IMR-90 (cell line): ENCODE data around the gene HSPA1L. TPM values are rescaled to one million over a fixed set of nuclear protein-coding genes. Genes with fewer than 3 reads are reported as not detected.

Source experiments
- ATAC-seq: fragments of 200-7000 bp; cut with Tn5 transposase; 2 replicates; pipeline ENCODE4 v1.9.1; 2020; ENCODE audit warnings: low read depth, mild to moderate bottlenecking, moderate library complexity
- BruUV-seq: library from RNA; stranded (reverse); fragments of 400-500 nt; replicated peaks from 2 replicates; lab custom pipeline; 2021; lab: Mats Ljungman, UMichigan
- CTCF ChIA-PET: fragments of 300-600 bp; formaldehyde crosslinking; extraction: SDS; loops from one replicate; lab custom pipeline; 2021; ENCODE audit warnings: antibody characterized with exemption; lab: Yijun Ruan, JAX
- POLR2A ChIA-PET: fragments of 300-600 bp; sonication (Branson Sonifier 250); formaldehyde crosslinking; loops from one replicate; lab custom pipeline; 2022; ENCODE audit warnings: antibody characterized with exemption; ENCODE audit not compliant: unreplicated experiment; lab: Charles Lee
- DNase-seq: peaks from one replicate; pipeline ENCODE4 v3.0.0; 2013
- H2AFZ ChIP-seq: replicated peaks from 2 replicates; pipeline ENCODE3; 2013; ENCODE audit warnings: low read length, mild to moderate bottlenecking; ENCODE audit not compliant: poor library complexity
- H2AK5ac ChIP-seq: 2 replicates; pipeline ENCODE4 v1.6.1; 2013; ENCODE audit warnings: low read depth, low read length, inconsistent platforms
- H2AK9ac ChIP-seq: replicated peaks from 2 replicates; pipeline ENCODE3; 2013; ENCODE audit warnings: mild to moderate bottlenecking, low read depth, low read length, moderate library complexity; ENCODE audit not compliant: poor library complexity
- H2BK120ac ChIP-seq: 2 replicates; pipeline ENCODE4 v1.6.1; 2013; ENCODE audit warnings: low read depth, low read length, inconsistent platforms
- H2BK15ac ChIP-seq: 3 replicates; pipeline ENCODE4 v1.6.1; 2013; ENCODE audit warnings: low read depth, low read length, inconsistent platforms
- H2BK20ac ChIP-seq: 2 replicates; pipeline ENCODE4 v1.6.1; 2013; ENCODE audit warnings: low read depth, mild to moderate bottlenecking, inconsistent platforms, low read length, moderate library complexity
- H2BK5ac ChIP-seq: 2 replicates; pipeline ENCODE4 v1.6.1; 2013; ENCODE audit warnings: mild to moderate bottlenecking, low read depth, low read length, inconsistent platforms; ENCODE audit not compliant: poor library complexity, severe bottlenecking
- H3K14ac ChIP-seq: replicated peaks from 2 replicates; pipeline ENCODE4 v1.6.1; 2013; ENCODE audit warnings: low read depth, low read length, inconsistent platforms
- H3K18ac ChIP-seq: 2 replicates; pipeline ENCODE4 v1.6.1; 2013; ENCODE audit warnings: low read depth, low read length, control low read depth
- H3K23ac ChIP-seq: 2 replicates; pipeline ENCODE4 v1.6.1; 2013; ENCODE audit warnings: low read depth, low read length, inconsistent platforms
- H3K27ac ChIP-seq: 2 replicates; pipeline ENCODE4 v1.5.1; 2013; ENCODE audit warnings: mild to moderate bottlenecking, control low read depth, low read length; ENCODE audit not compliant: insufficient read depth
- H3K27me3 ChIP-seq: 2 replicates; pipeline ENCODE4 v1.6.1; 2013; ENCODE audit warnings: low read length; ENCODE audit not compliant: control insufficient read depth, insufficient read depth
- H3K36me3 ChIP-seq: 2 replicates; pipeline ENCODE4 v1.6.1; 2013; ENCODE audit warnings: low read length, mixed read lengths; ENCODE audit not compliant: control insufficient read depth, insufficient read depth
- H3K4ac ChIP-seq: 2 replicates; pipeline ENCODE4 v1.6.1; 2013; ENCODE audit warnings: low read depth, low read length, inconsistent platforms
- H3K4me1 ChIP-seq: 2 replicates; pipeline ENCODE4 v1.6.1; 2013; ENCODE audit warnings: low read length, mixed read lengths; ENCODE audit not compliant: control insufficient read depth, insufficient read depth
- H3K4me2 ChIP-seq: 2 replicates; pipeline ENCODE4 v1.6.1; 2013; ENCODE audit warnings: low read depth, mild to moderate bottlenecking, control low read depth, low read length, moderate library complexity
- H3K4me3 ChIP-seq: 2 replicates; pipeline ENCODE4 v1.5.1; 2013; ENCODE audit warnings: low read depth, mild to moderate bottlenecking, control low read depth, low read length, moderate library complexity; ENCODE audit not compliant: insufficient read depth
- H3K56ac ChIP-seq: 2 replicates; pipeline ENCODE4 v1.6.1; 2013; ENCODE audit warnings: low read length, inconsistent platforms; ENCODE audit not compliant: insufficient read depth; ENCODE audit errors: extremely low read depth
- H3K79me1 ChIP-seq, 2 experiments: 2 replicates each; pipeline ENCODE4 v1.6.1; 2013; ENCODE audit warnings: low read length in 2 of 2, inconsistent platforms in 1 of 2, low read depth in 1 of 2
- H3K9ac ChIP-seq: 2 replicates; pipeline ENCODE4 v1.6.1; 2013; ENCODE audit warnings: low read depth, low read length, control low read depth
- H3K9me1 ChIP-seq: 2 replicates; pipeline ENCODE4 v1.6.1; 2013; ENCODE audit warnings: low read length, inconsistent platforms; ENCODE audit not compliant: insufficient read depth
- H3K9me3 ChIP-seq: 2 replicates; pipeline ENCODE4 v1.6.1; 2013; ENCODE audit warnings: low read length; ENCODE audit not compliant: control insufficient read depth, insufficient read depth
- H4K20me1 ChIP-seq: 2 replicates; pipeline ENCODE4 v1.6.1; 2013; ENCODE audit warnings: low read length, inconsistent platforms; ENCODE audit not compliant: insufficient read depth
- H4K5ac ChIP-seq: 2 replicates; pipeline ENCODE4 v1.6.1; 2013; ENCODE audit warnings: mild to moderate bottlenecking, low read depth, low read length, control low read depth
- H4K8ac ChIP-seq, 2 experiments: 2 replicates each; pipeline ENCODE4 v1.6.1; 2013; ENCODE audit warnings: low read depth in 2 of 2, low read length in 2 of 2, control low read depth in 1 of 2, inconsistent platforms in 1 of 2
- H4K91ac ChIP-seq: 2 replicates; pipeline ENCODE4 v1.6.1; 2013; ENCODE audit warnings: low read depth, low read length, inconsistent platforms; ENCODE audit not compliant: insufficient read depth
- BHLHE40 ChIP-seq: fragments of 150-350 bp; IDR thresholded peaks from 2 replicates; pipeline ENCODE4 v1.6.1; 2016; ENCODE audit warnings: mild to moderate bottlenecking, low read depth, low read length
- CEBPB ChIP-seq: IDR thresholded peaks from 2 replicates; pipeline ENCODE4 v1.6.1; 2012; ENCODE audit warnings: low read depth, low read length, improper control_type of control experiment
- CHD1 ChIP-seq: IDR thresholded peaks from 2 replicates; pipeline ENCODE4 v1.6.1; 2012; ENCODE audit warnings: low read depth, low read length, improper control_type of control experiment
- CTCF ChIP-seq: conservative IDR thresholded peaks from 2 replicates; pipeline ENCODE4 v1.5.1; 2012; ENCODE audit warnings: mild to moderate bottlenecking, low read depth, low read length, improper control_type of control experiment
- ELK1 ChIP-seq: fragments of 150-350 bp; IDR thresholded peaks from 2 replicates; pipeline ENCODE4 v1.6.1; 2016; ENCODE audit warnings: low read depth, mild to moderate bottlenecking, low read length, moderate library complexity, borderline replicate concordance
- FOS ChIP-seq: fragments of 150-350 bp; IDR thresholded peaks from 2 replicates; pipeline ENCODE4 v1.6.1; 2016; ENCODE audit warnings: low read depth, low read length
- MAZ ChIP-seq: IDR thresholded peaks from 2 replicates; pipeline ENCODE4 v1.6.1; 2012; ENCODE audit warnings: low read depth, mild to moderate bottlenecking, low read length, improper control_type of control experiment, moderate library complexity, borderline replicate concordance
- RAD21 ChIP-seq: IDR thresholded peaks from 2 replicates; pipeline ENCODE4 v1.6.1; 2012; ENCODE audit warnings: low read length, improper control_type of control experiment
- RFX5 ChIP-seq: IDR thresholded peaks from 2 replicates; pipeline ENCODE4 v1.8.0; 2012; ENCODE audit warnings: low read depth, mild to moderate bottlenecking, low read length, moderate library complexity
- WGBS, 2 experiments: methylation state at CpG; one replicate each; pipeline versions ENCODE4 v1.1.5 to v1.1.7; 2013; ENCODE audit warnings: missing lambda C conversion rate in 2 of 2; ENCODE audit not compliant: insufficient read length in 1 of 2; ENCODE audit errors: extremely low coverage in 2 of 2; 5-methylcytosine and 5-hydroxymethylcytosine counted together
- dilution Hi-C: fragments of 300-500 bp; cut with HindIII; formaldehyde crosslinking; loops from one replicate; pipeline ENCODE4 v1.14.3; 2018; ENCODE audit warnings: low sequenced_read_pairs; ENCODE audit not compliant: unreplicated experiment
- in situ Hi-C: fragments of 300-500 bp; cut with MboI; formaldehyde crosslinking; loops from 3 replicates; pipeline ENCODE4 v1.14.3; 2019; ENCODE audit warnings: low sequenced_read_pairs, inconsistent platforms, mixed read lengths
- intact Hi-C: fragments of 100-400 bp; cut with micrococcal nuclease; formaldehyde crosslinking; loops from 2 replicates; pipeline ENCODE4 v1.10.0; 2022
- polyA plus RNA-seq, 3 experiments: library from polyadenylated mRNA; depleted of rRNA; stranded (reverse); fragments of >200 nt; gene quantifications; 2 replicates each; pipeline ENCODE4 v1.2.3, GENCODE V29; 2012; ENCODE audit warnings: low replicate concordance in 1 of 3
- total RNA-seq: library from RNA; depleted of rRNA; stranded (reverse); fragments of >200 nt; gene quantifications from 2 replicates; pipeline ENCODE4 v1.2.3, GENCODE V29; 2012

Gene HSPA1L
- total and polyA plus RNA-seq, 2 of the 4 experiments (the other 2 are of a cell fraction): 0.97 to 1.3 TPM

GRCh38 chr6:31811645-31812044, 3.4 kb downstream of the HSPA1L start:
- no peak overlapping the region for H2AK9ac ChIP-seq
- no peak overlapping the region for H3K4me3 ChIP-seq
- H2BK15ac ChIP-seq: no peak overlapping the region
- no peak overlapping the region for H3K56ac ChIP-seq
- no peak for DNase-seq
- H4K91ac ChIP-seq: no peak overlapping the region
- H4K20me1 ChIP-seq: no peaks in the 10 kb centered on the region; the same call in 1 of the 2 replicates
- in situ Hi-C loops: no loop called here
- H3K4me2 ChIP-seq: no peak overlapping the region
- H3K9me1 ChIP-seq: no peaks in the 10 kb centered on the region
- no peak overlapping the region for H3K23ac ChIP-seq
- no TSS peak for BruUV-seq
- POLR2A ChIA-PET: no interaction called here
- peaks cover 3% of the 10 kb centered on the region for H3K4me1 ChIP-seq
- H2BK20ac ChIP-seq: no peak overlapping the region
- 88% methylated on average over 2 of the region's 12 CpGs; no CpG with 5 or more reads in 1 of the 2 experiments for WGBS, 2 experiments
- H3K27me3 ChIP-seq: no peaks in the 10 kb centered on the region
- CTCF ChIA-PET: no interaction called here
- no peak for ATAC-seq
- no peak overlapping the region for H4K8ac ChIP-seq
- H3K36me3 ChIP-seq: no peaks in the 10 kb centered on the region
- no peak overlapping the region for H3K9ac ChIP-seq
- H2AK5ac ChIP-seq: no peak overlapping the region
- no peak overlapping the region for H2BK5ac ChIP-seq
- no peak overlapping the region for H2AFZ ChIP-seq
- dilution Hi-C loops: no loop called here
- H2BK120ac ChIP-seq: no peak overlapping the region
- H3K9me3 ChIP-seq: no peaks in the 10 kb centered on the region
- H4K5ac ChIP-seq: no peak overlapping the region
- TF ChIP-seq FOS: no peak
- no peak for TF ChIP-seq RFX5
- TF ChIP-seq CHD1: no peak
- TF ChIP-seq CTCF: no peak
- TF ChIP-seq RAD21: no peak
- no peak for TF ChIP-seq MAZ
- TF ChIP-seq ELK1: no peak
- TF ChIP-seq CEBPB: no peak
- TF ChIP-seq BHLHE40: no peak
- no peak overlapping the region for H3K14ac ChIP-seq
- H3K18ac ChIP-seq: no peak overlapping the region
- no peak overlapping the region for H3K27ac ChIP-seq
- H3K79me1 ChIP-seq: peaks cover 4 to 6% of the 10 kb centered on the region in 2 experiments; a peak in 2 of 4 replicates
- H3K4ac ChIP-seq: no peak overlapping the region
- intact Hi-C loops: no loop called here
